GM10847 (cell line): ENCODE measurements around the gene KDM7A.

Source experiments
- POLR2A ChIP-seq: IDR thresholded peaks from 2 replicates; pipeline ENCODE4 v1.6.1; 2011; ENCODE audit not compliant: insufficient read length; ENCODE audit errors: extremely low read depth

Gene KDM7A

DNA sequence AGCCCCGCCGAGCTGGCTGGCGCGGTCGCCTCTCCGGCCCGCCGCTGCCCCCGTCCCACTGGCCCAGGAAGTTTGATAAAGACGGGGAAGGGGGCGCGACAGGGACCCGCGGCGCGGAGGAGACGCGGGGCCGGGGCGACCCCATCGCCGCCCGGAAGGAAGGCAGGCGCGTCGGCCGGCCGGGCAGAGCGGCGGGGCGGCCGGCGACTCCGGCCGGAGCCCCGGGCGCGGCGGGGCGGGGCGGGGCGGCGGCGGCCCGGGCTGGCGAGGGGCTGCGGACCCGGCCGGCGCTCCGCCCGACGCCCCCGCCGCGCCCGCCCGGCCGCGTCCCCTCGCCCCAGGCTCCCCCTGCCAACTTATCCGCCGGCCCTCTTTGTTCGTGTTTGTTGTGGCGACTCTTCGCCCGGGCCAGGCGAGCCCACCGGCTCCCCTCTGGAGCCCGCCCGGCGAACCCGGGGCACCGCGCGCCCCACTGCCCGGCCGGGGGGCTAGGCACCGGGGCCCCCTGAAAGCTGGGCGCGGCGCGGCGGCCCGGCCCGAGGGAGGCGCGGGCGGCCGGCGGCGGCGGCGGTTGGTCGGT, 571 bp downstream of the KDM7A start:
- TF ChIP-seq POLR2A = no peak

DNA sequence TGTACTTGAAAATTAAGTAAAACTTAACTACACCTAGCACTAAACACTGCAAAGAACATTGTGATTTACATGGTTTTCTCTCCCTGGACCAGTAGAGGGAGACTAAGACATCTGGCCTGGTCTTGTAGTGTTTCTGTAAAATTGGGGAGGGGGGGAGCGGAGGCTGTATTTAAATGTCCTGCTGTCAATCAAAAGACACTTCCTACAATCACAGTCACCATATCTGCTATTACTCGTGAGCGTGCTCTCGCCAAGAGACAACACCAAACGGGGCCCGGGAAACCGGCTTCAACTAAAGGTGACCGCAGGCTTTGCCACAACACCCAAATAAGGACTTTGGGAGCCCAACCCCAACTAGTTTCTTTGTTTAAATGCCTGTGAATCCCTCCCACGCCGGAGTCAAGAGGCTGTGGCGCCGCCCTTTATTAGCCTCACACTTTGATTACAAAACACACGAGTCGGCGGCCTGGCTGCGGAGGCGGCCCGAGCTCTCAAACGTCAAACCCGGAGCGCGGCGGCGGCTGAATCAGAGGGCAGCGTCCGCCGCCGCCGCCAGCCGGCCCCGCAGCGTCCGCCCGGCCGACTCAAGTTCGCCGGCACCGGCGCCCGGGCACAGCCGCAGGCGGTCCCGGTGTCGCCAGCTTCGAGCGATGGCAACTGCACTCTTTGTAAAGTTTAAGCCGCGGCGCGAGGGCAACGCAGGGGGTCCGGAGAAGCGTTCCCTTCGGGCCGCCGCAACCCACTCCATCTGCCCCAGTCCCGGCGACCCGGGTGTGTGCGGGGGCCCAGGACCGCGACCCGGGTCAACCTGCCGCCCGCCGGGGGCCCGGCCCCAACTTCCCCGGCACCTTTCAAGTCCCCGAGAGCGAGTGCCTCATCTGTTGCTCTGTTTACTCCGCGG, 1.3 kb downstream of the KDM7A start:
- peak; percentile 12 for TF ChIP-seq POLR2A

DNA sequence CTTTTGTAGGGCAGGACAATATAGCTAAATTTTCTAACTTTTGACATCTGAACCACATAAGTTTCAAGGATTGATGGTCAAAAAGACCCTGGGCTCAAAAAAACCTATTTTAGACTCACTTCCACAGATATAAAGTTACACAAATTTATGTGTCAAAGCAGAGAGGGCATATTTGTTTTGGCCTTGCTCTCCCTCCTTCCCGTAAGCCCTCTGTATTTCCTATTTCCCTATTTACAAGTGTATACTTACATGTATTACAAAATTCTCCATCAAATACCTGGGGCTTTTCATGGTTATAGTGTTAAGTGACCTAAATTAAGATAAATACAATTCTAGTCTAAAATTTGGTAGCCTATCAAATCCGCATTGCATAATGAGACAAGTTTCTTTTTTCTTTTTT, 2.6 kb downstream of the KDM7A start:
- TF ChIP-seq POLR2A = no peak

DNA sequence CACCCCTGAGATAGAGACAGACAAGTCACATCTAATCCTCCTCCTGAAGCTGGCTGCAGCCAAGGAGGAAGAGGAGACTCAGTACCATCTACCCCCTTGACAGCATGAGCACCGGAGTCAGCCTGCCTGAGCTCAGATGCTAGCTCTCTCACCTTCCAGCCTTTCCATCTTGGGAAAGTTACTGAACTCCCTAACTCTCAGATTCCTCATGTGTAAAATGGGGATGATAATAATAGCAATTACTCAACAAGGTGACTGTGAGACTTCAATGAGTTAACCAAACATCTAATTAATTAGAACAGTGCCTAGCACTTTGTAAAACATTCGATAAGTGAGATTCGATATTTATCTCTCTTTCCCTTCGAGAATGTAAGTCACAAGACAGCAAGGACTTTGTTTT, 6.4 kb downstream of the KDM7A start:
- TF ChIP-seq POLR2A = no peak

DNA sequence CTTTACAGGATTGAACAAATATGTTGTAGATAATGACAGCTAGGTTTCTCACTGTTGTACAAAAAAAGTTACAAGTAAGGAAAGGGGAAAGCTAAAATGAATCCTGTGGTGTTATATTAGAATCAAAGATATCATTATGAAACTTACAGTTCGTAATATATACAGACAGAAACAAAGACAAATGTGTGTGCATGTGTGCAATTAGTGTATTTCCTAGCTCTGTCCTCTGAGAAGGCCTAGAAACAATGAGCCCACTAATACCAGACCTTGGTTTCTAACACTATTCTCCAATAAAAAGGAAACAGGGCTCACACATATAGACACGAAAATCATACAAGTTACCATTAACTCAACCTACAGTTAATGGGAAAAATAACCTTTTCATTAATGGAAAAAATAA, 8.0 kb downstream of the KDM7A start:
- TF ChIP-seq POLR2A = no peak

DNA sequence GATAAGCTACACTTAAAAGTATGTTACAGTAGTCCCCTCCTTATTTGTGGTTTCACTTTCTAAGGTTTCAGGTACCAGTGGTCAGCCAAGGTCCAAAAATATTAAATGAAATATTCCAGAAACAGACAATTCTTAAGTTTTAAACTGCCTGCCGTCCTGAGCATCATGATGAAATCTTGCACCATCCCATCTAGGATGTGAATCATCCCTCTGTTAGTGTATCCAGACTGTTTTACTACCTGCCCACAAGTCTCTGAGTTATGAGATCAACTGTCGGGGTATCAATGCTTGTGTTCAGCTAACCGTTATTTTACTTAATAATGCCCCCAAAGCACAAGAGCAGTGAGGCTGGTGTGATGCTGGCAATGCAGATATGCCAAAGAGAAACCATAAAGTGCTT, 11.4 kb downstream of the KDM7A start:
- no peak for TF ChIP-seq POLR2A

DNA sequence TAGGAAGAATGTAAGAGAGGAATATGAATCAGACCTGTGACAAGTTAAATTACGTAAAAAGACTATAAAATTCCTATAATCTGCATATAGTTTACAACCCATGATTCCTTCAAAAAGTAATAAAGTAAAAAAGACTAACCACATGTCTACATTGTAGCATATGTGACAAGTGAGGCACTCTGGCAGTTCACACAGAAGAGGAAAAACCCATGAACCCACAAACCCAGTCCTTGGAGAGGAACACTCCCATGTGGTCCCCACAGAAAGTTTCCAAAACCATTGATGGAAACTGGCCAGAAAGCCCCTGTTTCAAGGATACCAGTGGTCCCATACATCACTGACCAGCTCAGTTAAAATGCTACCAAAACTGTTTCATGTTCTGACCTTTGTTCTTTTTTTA, 15.7 kb downstream of the KDM7A start:
- no peak for TF ChIP-seq POLR2A

DNA sequence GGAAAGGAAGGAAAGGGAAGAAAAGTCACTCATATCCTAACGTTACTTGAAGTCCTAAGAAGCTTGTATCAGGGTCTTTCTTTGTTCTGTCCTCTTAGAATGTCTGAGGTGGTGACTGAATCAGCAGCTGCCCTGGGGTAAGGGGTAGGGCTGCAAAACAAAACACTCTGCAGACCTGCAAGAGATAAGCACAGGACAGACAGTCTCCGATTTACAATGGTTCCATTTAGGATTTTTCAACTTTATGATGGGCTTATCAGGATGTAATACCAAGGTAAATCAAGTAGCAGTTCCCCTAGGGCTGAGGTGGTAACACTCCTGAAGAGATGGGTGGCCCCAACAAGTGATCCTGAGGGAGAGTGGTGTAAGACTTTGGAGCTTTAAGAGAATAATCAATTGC, 16.5 kb downstream of the KDM7A start:
- no peak for TF ChIP-seq POLR2A

DNA sequence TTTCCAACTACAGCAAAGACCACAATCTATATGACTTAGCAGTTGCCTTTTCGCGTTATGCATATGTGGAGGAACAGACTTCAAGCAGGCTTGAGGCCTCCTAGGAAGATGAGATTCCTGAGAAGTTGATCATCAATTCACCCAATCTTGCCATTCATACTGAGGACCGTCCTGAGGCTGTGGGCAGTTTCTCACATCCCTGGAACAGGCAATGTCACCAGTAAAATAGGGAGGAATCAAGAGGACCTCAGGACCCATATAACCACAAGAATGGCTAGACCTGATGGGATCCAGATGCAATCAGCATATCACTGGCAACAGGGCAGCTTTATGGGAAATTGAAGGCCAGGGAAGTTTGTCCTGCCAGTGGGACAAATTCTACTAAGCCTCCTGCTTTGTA, 17.3 kb downstream of the KDM7A start:
- TF ChIP-seq POLR2A = no peak

DNA sequence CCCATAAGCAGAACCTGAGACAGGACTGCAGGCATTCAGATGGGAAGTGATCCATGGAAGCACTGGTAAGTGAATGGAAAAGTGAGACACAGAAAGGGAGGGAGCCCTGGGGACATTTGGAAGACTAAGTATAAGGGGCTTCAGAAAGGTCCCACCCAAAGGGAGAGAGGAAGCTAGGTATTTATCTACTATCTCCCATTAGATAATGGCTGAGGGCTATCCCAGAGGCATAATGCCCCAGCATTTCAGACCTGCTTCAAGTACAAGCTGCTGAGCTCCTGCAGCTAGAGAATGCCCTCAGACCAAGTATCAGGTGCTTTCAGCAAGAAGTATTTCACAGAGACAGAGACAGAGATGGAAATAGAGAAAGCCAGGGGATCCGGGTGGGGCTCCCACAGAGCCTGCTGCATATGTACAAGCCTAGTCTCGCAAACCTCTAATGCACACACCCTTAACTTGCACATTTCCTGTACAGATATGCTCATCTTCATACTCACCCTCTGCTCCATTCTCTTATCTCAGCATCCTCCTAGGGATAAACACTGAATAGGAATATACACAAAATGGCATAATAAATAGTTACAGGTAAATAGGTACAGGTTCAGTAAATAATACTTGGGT, 20.2 kb downstream of the KDM7A start:
- no peak for TF ChIP-seq POLR2A

DNA sequence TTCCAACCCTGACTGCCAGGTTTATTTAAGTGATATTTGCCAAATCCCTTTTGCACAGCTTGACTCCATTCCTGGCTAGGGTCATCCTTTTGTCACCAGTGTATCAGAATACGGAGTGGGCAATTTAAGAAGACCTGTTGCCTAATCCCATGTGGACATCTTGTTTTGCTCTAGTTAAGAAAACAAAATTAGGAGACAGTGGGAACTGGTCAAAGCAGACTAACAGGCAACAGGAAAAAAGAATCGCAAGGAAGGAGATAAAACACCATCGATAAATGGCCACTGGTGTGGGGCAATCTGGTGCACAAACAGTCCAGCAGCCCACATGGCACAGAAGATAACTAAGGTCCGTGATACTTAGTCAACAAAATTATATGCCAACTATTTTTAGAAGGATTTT, 21.4 kb downstream of the KDM7A start:
- no peak for TF ChIP-seq POLR2A

DNA sequence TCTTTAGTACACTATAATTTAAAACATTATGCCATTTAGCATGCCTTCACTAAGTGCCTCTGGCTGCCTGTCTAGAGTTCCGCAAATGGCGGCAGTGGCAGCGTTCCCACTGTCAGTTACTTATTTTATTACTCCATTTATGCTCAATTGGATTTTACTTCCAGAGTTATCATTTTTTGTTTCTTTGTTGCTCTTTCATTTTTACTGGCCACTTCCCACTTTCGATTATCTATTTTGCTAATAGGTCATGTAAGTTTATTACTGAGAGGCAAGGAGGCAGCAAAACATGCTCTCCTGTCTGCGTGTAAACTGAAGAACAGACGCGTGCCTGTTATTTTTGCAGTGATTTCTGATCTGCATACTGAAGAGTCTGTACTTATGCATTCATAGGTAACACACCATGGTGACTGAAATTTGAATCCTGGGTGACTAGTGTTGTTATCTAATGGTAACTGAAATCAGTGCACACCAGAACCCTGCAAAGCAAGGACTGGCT, 23.1 kb downstream of the KDM7A start:
- TF ChIP-seq POLR2A = no peak

DNA sequence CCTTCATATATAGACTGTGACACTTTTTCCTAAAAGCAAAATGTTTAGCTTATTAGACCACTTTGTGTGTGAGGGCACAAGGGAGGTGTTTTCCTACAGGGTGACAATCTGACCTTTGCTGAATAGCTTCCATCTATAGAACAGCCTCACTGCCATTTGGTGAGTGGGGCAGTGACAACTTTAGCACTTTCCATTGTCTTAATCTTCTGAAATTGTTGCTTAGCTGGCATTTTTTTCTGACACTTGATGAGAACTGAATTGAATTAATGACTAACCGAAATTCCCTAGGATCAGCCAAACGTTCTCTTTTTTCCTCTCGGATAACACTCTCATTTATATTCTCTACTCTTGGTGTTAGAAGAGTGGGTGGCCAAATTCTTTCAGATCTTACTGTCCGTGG, 30.2 kb downstream of the KDM7A start:
- no peak for TF ChIP-seq POLR2A

DNA sequence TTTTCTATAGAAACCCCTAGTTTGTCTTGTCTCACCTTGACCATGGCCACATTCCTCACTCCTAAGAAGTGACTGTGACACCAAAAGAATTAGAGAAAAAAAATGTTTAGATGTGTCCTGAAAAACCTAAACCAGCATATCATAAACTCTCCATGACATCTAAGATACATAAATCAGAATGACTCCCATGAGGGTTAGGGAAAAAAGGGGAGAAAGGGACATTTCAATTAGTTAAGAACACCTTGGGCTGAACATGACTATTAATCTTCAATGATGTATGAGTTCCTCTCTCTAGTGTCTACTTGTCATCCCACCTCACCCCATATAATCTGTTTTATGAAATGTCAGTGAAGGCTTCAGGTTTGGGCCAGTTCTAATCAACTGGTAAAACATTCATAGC, 31.1 kb downstream of the KDM7A start:
- no peak for TF ChIP-seq POLR2A

DNA sequence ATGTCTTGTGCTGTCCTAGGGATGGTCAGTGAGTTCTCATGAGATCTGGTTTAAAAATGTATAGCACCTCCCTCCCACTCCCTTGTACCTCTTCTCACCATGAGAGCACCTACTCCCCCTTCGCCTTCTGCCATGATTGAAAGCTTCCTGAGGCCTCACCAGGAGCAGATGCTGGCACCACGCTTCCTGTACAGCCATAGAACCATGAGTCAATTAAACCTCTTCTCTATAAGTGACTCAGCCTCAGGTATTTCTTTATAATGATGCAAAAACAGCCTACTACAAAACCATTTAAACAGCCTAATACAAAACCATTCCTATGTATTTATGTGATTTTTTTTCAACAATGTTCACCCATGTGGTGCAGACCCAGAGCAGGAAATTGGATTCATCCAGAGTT, 32.0 kb downstream of the KDM7A start:
- TF ChIP-seq POLR2A = no peak

DNA sequence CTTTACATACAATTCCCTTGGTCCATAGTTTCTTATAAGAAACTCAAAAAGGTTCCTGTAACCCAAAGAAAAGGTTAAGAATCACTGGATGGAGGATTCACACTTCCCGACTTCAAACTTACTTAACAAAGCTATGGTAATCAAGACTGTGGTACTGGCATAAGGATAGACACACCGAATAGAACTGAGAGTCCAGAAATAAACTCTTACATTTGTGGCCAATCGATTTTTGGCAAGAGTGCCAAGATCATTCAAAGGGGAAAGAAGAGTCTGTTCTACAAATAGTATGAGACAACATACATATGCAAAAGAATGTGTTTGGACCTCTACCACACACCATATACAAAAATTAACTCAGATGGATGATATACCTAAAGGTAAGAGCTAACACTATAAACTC, 32.8 kb downstream of the KDM7A start:
- TF ChIP-seq POLR2A = no peak
